Measurements from ENCODE around the gene DCDC1. TPM values are rescaled to one million over a fixed set of nuclear protein-coding genes. Genes with fewer than 3 reads are reported as not detected.

DCDC1 gene
- total RNA-seq, 1 experiment from 2014 or later: 1.5 TPM

- Histone ChIP-seq H3K27me3 (ENCODE audit: insufficient read depth, low read length) (peaks cover 6% of the 10 kb centered on the region; the same call in 1 of the 2 replicates), H3K4me2 (ENCODE audit: low read length) (no peak overlapping the region), H3K36me3 (ENCODE audit: control insufficient read depth in 1 of 2, insufficient read depth in 2 of 2, low read length in 2 of 2) (no peaks in the 10 kb centered on the region), H3K9ac (ENCODE audit: low read length) (no peak overlapping the region), H3K27ac (ENCODE audit: low read depth, low read length) (no peak overlapping the region), H3K4me1 (ENCODE audit: control insufficient read depth in 1 of 2, insufficient read depth in 2 of 2, low read length in 2 of 2) (no peaks in the 10 kb centered on the region), H2AFZ (ENCODE audit: low read depth, low read length, poor library complexity, severe bottlenecking) (no peak overlapping the region), H3K9me2 (ENCODE audit: insufficient read depth) (no peaks in the 10 kb centered on the region), H3K9me3 (ENCODE audit: control insufficient read depth in 1 of 2, insufficient read depth in 1 of 2, low read depth in 1 of 2, low read length in 2 of 2) (no peaks in the 10 kb centered on the region), H3K79me2 (ENCODE audit: insufficient read depth, low read length) (no peaks in the 10 kb centered on the region), H3K4me3 (replicated peaks in 1 of 2; ENCODE audit: low read depth in 1 of 2, low read length in 2 of 2) (no peak overlapping the region), H4K20me1 (ENCODE audit: insufficient read depth) (no peaks in the 10 kb centered on the region)
- BruUV-seq (replicated peaks): no TSS peak
- ChIA-PET CTCF (interaction anchor here (0.6 to 2.5 kb wide), 2 partner anchors 15 kb away, joined by 4 to 8 read pairs; no protein-coding TSS in a partner anchor), RAD21 (ENCODE audit: low non-redundant PET in 1 of 2, low total read pairs in 2 of 2, uncharacterized antibody in 2 of 2, unreplicated experiment in 2 of 2) (no interaction called here), POLR2A (no interaction called here)
- intact Hi-C loops (cut with micrococcal nuclease): no loop called here
- DNase-seq (ENCODE audit: low read depth, low spot score) (no peak), ATAC-seq (no peak)
- no peak for TF ChIP-seq CTCF (IDR thresholded peaks at IDR 0.05 in 2 of 3, conservative IDR thresholded peaks at IDR 0.05 in 1 of 3; ENCODE audit: borderline replicate concordance in 1 of 3, insufficient read depth in 1 of 3, low read depth in 2 of 3, low read length in 2 of 3)
Observed at GRCh38 chr11:31030138-31030792, 339.3 kb downstream of the DCDC1 start.

- Histone ChIP-seq H4K20me1 (ENCODE audit: insufficient read depth) (no peaks in the 10 kb centered on the region), H3K9ac (ENCODE audit: low read length) (no peak overlapping the region), H3K36me3 (ENCODE audit: control insufficient read depth in 1 of 2, insufficient read depth in 2 of 2, low read length in 2 of 2) (no peaks in the 10 kb centered on the region), H3K9me3 (ENCODE audit: control insufficient read depth in 1 of 2, insufficient read depth in 1 of 2, low read depth in 1 of 2, low read length in 2 of 2) (no peaks in the 10 kb centered on the region), H3K9me2 (ENCODE audit: insufficient read depth) (no peaks in the 10 kb centered on the region), H2AFZ (ENCODE audit: low read depth, low read length, poor library complexity, severe bottlenecking) (no peak overlapping the region), H3K79me2 (ENCODE audit: insufficient read depth, low read length) (no peaks in the 10 kb centered on the region), H3K4me1 (ENCODE audit: control insufficient read depth in 1 of 2, insufficient read depth in 2 of 2, low read length in 2 of 2) (no peaks in the 10 kb centered on the region), H3K27me3 (ENCODE audit: insufficient read depth, low read length) (peaks cover 4% of the 10 kb centered on the region; the same call in 1 of the 2 replicates), H3K4me3 (replicated peaks in 1 of 2; ENCODE audit: low read depth in 1 of 2, low read length in 2 of 2) (no peak overlapping the region), H3K27ac (ENCODE audit: low read depth, low read length) (no peak overlapping the region), H3K4me2 (ENCODE audit: low read length) (no peak overlapping the region)
- ChIA-PET POLR2A (no interaction called here), RAD21 (ENCODE audit: low non-redundant PET in 1 of 2, low total read pairs in 2 of 2, uncharacterized antibody in 2 of 2, unreplicated experiment in 2 of 2) (no interaction called here), CTCF (interaction anchor here (1.8 kb wide), 1 partner anchor 19 kb away, joined by 4 read pairs; no protein-coding TSS in a partner anchor)
- intact Hi-C loops (cut with micrococcal nuclease): no loop called here
- DNase-seq (ENCODE audit: low read depth, low spot score) (no peak), ATAC-seq (no peak)
- TF ChIP-seq ZBTB33 (IDR thresholded peaks at IDR 0.05; ENCODE audit: extremely low read depth, insufficient replicate concordance, low read length) (no peak), JUND (IDR thresholded peaks at IDR 0.05) (no peak), EGR1 (IDR thresholded peaks at IDR 0.05; ENCODE audit: low read depth) (no peak), POLR2AphosphoS5 (IDR thresholded peaks at IDR 0.05; ENCODE audit: low read depth, low read length) (no peak), SIN3A (IDR thresholded peaks at IDR 0.05; ENCODE audit: low read depth) (no peak)
- BruUV-seq (replicated peaks): no TSS peak
Observed at GRCh38 chr11:31026315-31026714, 343.2 kb downstream of the DCDC1 start.

Measured in HCT116 (cell line).